T-cell (primary cell): ENCODE measurements around the gene KCNJ12. TPM values are rescaled to one million over a fixed set of nuclear protein-coding genes. Genes with fewer than 3 reads are reported as not detected.

Source experiments
- ATAC-seq, 4 experiments: fragments of 200-7000 bp in 3 of 4; fragments of 150-1000 bp in 1 of 4; cut with Tn5 transposase; replicated peaks in 1 of 4; 1 replicate in 3 of 4; 2 replicates in 1 of 4; pipeline ENCODE4 v1.10.0; 2021; ENCODE audit warnings: moderate library complexity in 3 of 4, mild to moderate bottlenecking in 2 of 4, moderate number of reproducible peaks in 1 of 4
- CTCF ChIA-PET, 2 donors: fragments of 300-600 bp; sonication (Branson Sonifier 250); formaldehyde crosslinking; loops; one replicate each; lab custom pipeline; 2022; ENCODE audit warnings: antibody characterized with exemption in 2 of 2; lab: Charles Lee
- POLR2A ChIA-PET, 2 donors: fragments of 300-600 bp; sonication (Branson Sonifier 250); formaldehyde crosslinking; loops; one replicate each; lab custom pipeline; 2022; ENCODE audit warnings: antibody characterized with exemption in 2 of 2; lab: Charles Lee
- DNase-seq, 35 experiments: peaks; one replicate each; pipeline versions ENCODE4 v3.0.0 to v3.0.0-alpha.2; 2013 to 2023
- H3K27ac ChIP-seq: one replicate; pipeline ENCODE4 v1.5.1; 2013; ENCODE audit warnings: low read length
- H3K27me3 ChIP-seq, 2 experiments: replicated peaks in 1 of 2; 1 replicate in 1 of 2; 2 replicates in 1 of 2; pipeline versions ENCODE4 v1.6.1 to v1.7.0; 2013; ENCODE audit warnings: low read length in 1 of 2, mixed read lengths in 1 of 2; ENCODE audit not compliant: control insufficient read depth in 2 of 2, insufficient read depth in 2 of 2; ENCODE audit errors: extremely low read depth in 1 of 2
- H3K36me3 ChIP-seq, 2 donors: 1 replicate in 1 of 2; 2 replicates in 1 of 2; pipeline versions ENCODE4 v1.6.1 to v1.7.0; 2013; ENCODE audit warnings: low read length in 1 of 2; ENCODE audit not compliant: control insufficient read depth in 2 of 2, insufficient read depth in 1 of 2; ENCODE audit errors: extremely low read depth in 1 of 2
- H3K4me1 ChIP-seq, 2 experiments: 1 replicate in 1 of 2; 2 replicates in 1 of 2; pipeline versions ENCODE4 v1.6.1 to v1.7.0; 2013; ENCODE audit warnings: low read length in 2 of 2, mixed read lengths in 1 of 2; ENCODE audit not compliant: insufficient read depth in 2 of 2, control insufficient read depth in 1 of 2; ENCODE audit errors: extremely low read depth in 1 of 2
- H3K4me3 ChIP-seq, 2 donors: 1 replicate in 1 of 2; 2 replicates in 1 of 2; pipeline versions ENCODE4 v1.5.1 to v1.7.0; 2013; ENCODE audit warnings: mild to moderate bottlenecking in 2 of 2, low read length in 1 of 2, moderate library complexity in 1 of 2; ENCODE audit not compliant: control insufficient read depth in 1 of 2; ENCODE audit errors: extremely low read depth in 1 of 2
- H3K9me3 ChIP-seq: 2 replicates; pipeline ENCODE4 v1.7.0; 2013
- H3K27ac Mint-ChIP-seq, 2 donors: one replicate each; pipeline ENCODE4 v1.8.0; 2020 to 2021; ENCODE audit warnings: mild to moderate bottlenecking in 2 of 2, mixed read lengths in 2 of 2
- H3K27me3 Mint-ChIP-seq, 2 donors: one replicate each; pipeline ENCODE4 v1.8.0; 2021 to 2022; ENCODE audit warnings: mixed read lengths in 2 of 2
- H3K36me3 Mint-ChIP-seq: one replicate; pipeline ENCODE4 v1.8.0; 2021; ENCODE audit warnings: mixed read lengths
- H3K4me1 Mint-ChIP-seq, 3 donors: one replicate each; pipeline ENCODE4 v1.8.0; 2020 to 2022; ENCODE audit warnings: mixed read lengths in 3 of 3, mild to moderate bottlenecking in 1 of 3
- H3K4me3 Mint-ChIP-seq, 3 donors: one replicate each; pipeline ENCODE4 v1.8.0; 2020 to 2022; ENCODE audit warnings: mild to moderate bottlenecking in 3 of 3, mixed read lengths in 3 of 3, moderate library complexity in 3 of 3
- H3K9me3 Mint-ChIP-seq, 3 donors: one replicate each; pipeline ENCODE4 v1.8.0; 2020 to 2022; ENCODE audit warnings: mixed read lengths in 3 of 3
- WGBS: methylation state at CpG from one replicate; pipeline ENCODE4 v1.1.5; 2013; ENCODE audit warnings: missing lambda C conversion rate; ENCODE audit not compliant: insufficient coverage; 5-methylcytosine and 5-hydroxymethylcytosine counted together
- total RNA-seq, 35 experiments: library from RNA in 6 of 35; stranded (reverse) in 6 of 35; fragments of 120-200 nt in 1 of 35; gene quantifications; one replicate each; pipeline versions ENCODE4 v1.2.1 to v1.2.4 and lab custom pipeline; 2013 to 2026

Gene KCNJ12
- total RNA-seq, 5 donors from 2014 or later (not counting 1 experiment from before 2014, with no cell fraction given) = 0.03 to 0.23 (median 0.10) TPM

DNA sequence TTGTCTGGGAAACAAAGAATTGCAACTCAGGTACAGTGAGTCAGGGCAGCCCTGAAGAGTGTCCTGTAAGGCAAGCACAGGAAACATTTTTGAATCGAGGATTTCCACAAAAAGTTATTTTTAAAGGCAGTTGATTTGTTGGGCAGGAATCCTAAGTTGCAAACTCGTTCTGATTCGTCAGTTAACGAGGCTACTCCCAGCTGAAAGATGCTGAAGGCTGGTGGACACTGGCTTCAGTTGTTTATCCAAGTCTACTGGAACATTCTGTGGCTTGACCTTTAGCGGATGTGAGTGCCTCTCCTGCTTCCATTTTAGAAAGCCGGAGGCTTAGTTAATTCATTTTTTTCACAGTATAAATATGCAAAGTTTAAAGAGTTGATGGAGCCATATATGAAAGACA, 84.2 kb downstream of the KCNJ12 start:
- DNase-seq (no peak), ATAC-seq (no peak)
- ChIA-PET CTCF (no interaction called here), POLR2A (no interaction called here)
- Histone ChIP-seq H3K36me3 (no peaks in the 10 kb centered on the region), H3K9me3 (no peaks in the 10 kb centered on the region), H3K27me3 (peaks cover 0 to 38% of the 10 kb centered on the region in 2 experiments), H3K4me1 (peaks cover 0 to 30% of the 10 kb centered on the region in 2 experiments), H3K27ac (no peak overlapping the region), H3K4me3 (no peak overlapping the region)
- Mint-ChIP-seq H3K27me3 (peaks cover 14 to 17% of the 10 kb centered on the region in 2 donors), H3K9me3 (no peaks in the 10 kb centered on the region), H3K36me3 (no peaks in the 10 kb centered on the region), H3K4me1 (peaks cover 26 to 30% (median 27%) of the 10 kb centered on the region in 3 donors), H3K4me3 (no peak overlapping the region), H3K27ac (no peak overlapping the region)
- WGBS = 71% methylated on average over 4 of the region's 6 CpGs

DNA sequence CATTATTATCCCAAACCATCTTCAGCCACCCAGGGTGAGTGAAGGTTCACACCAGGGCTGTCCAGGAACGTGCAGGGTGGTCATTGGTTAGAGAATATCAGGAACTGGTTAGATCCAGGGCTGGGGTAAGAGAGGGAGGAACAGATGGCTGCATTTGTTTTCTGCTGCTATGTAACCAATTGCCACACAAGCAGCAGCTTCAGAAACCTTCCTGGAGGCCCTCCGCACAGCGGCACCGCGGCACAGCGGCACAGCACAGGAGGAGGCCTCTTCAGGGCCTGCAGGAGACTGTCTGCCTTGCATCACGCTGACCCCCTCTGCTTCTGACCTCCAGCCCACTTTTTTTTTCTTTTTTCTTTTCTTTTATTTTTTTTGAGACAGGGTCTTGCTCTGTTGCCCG, 86.1 kb downstream of the KCNJ12 start:
- WGBS = 99% methylated on average over 5 of the region's 8 CpGs
- Mint-ChIP-seq H3K4me1 (peaks cover 18 to 22% (median 18%) of the 10 kb centered on the region in 3 donors), H3K4me3 (no peak overlapping the region), H3K27me3 (peaks cover 11 to 17% of the 10 kb centered on the region in 2 donors), H3K9me3 (no peaks in the 10 kb centered on the region), H3K36me3 (no peaks in the 10 kb centered on the region), H3K27ac (no peak overlapping the region)
- H3K27me3 ChIP-seq = peaks cover 0 to 30% of the 10 kb centered on the region in 2 experiments
- H3K27ac ChIP-seq = no peak overlapping the region
- H3K4me3 ChIP-seq = no peak overlapping the region
- H3K36me3 ChIP-seq = no peaks in the 10 kb centered on the region
- POLR2A ChIA-PET = no interaction called here
- DNase-seq (no peak), ATAC-seq (no peak)
- CTCF ChIA-PET = interaction anchor here in 1 of 2 donors (1.6 kb wide), 1 partner anchor 49 kb away, joined by 5 read pairs; no protein-coding TSS in a partner anchor
- no peaks in the 10 kb centered on the region for H3K9me3 ChIP-seq
- H3K4me1 ChIP-seq = peaks cover 0 to 25% of the 10 kb centered on the region in 2 experiments

DNA sequence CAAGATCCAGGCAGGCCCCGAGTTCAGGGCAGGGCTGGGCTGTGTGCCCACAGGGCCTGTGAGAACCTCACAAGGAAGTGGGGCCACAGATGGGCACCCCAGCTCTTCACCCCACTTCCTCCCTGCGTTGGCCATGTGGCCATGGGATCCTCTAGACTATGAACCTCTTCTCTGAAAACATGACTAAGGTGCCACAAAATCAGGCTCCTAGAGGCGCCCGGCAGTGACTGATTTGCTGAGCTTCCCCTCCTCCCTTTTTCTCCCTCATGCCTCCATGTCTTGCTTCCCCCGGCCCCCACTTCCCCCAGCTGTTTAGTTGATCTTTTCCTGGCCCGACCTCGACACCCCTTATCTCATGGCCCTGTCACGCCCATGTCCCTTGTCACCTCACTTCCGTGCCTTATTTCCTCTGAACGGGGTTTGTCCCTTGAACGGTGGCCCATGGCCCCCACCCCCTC, 87.1 kb downstream of the KCNJ12 start:
- 31% methylated on average over 11 of the region's 11 CpGs for WGBS
- H3K27ac Mint-ChIP-seq = peak overlapping the region in 1 of 2 donors; percentile 61
- H3K36me3 ChIP-seq = no peaks in the 10 kb centered on the region
- peaks cover 15 to 18% (median 15%) of the 10 kb centered on the region in 3 donors for H3K4me1 Mint-ChIP-seq
- peak overlapping the region in 1 of 2 donors; percentile 19 for H3K4me3 ChIP-seq
- DNase-seq (peak in 6 of 35 experiments; percentile 6 to 24 (median 16)), ATAC-seq (peak; percentile 29 to 59 (median 54))
- H3K27me3 ChIP-seq = peaks cover 0 to 25% of the 10 kb centered on the region in 2 experiments
- peaks cover 0 to 20% of the 10 kb centered on the region in 2 experiments for H3K4me1 ChIP-seq
- no peaks in the 10 kb centered on the region for H3K36me3 Mint-ChIP-seq
- ChIA-PET POLR2A (interaction anchor here in 1 of 2 donors (0.5 kb wide), 1 partner anchor 171 kb away, joined by 3 read pairs; no protein-coding TSS in a partner anchor), CTCF (no interaction called here)
- peaks cover 10 to 17% of the 10 kb centered on the region in 2 donors for H3K27me3 Mint-ChIP-seq
- no peak overlapping the region for H3K27ac ChIP-seq
- H3K9me3 ChIP-seq = no peaks in the 10 kb centered on the region
- no peaks in the 10 kb centered on the region for H3K9me3 Mint-ChIP-seq
- H3K4me3 Mint-ChIP-seq = peak overlapping the region in 1 of 3 donors; percentile 66

- Mint-ChIP-seq H3K27me3 (peaks cover 8 to 17% of the 10 kb centered on the region in 2 donors), H3K27ac (no peak overlapping the region), H3K36me3 (no peaks in the 10 kb centered on the region), H3K9me3 (no peaks in the 10 kb centered on the region), H3K4me3 (peak overlapping the region in 1 of 3 donors; percentile 66), H3K4me1 (peaks cover 15 to 18% (median 15%) of the 10 kb centered on the region in 3 donors)
- ChIA-PET CTCF (no interaction called here), POLR2A (interaction anchor here in 1 of 2 donors (0.5 kb wide), 1 partner anchor 171 kb away, joined by 3 read pairs; no protein-coding TSS in a partner anchor)
- Histone ChIP-seq H3K4me3 (peak overlapping the region in 1 of 2 donors; percentile 19), H3K36me3 (no peaks in the 10 kb centered on the region), H3K4me1 (peaks cover 0 to 20% of the 10 kb centered on the region in 2 experiments), H3K27ac (no peak overlapping the region), H3K27me3 (peaks cover 0 to 22% of the 10 kb centered on the region in 2 experiments), H3K9me3 (no peaks in the 10 kb centered on the region)
- WGBS = 30% methylated on average over 44 of the region's 48 CpGs
- ATAC-seq = peak in 2 of 4 experiments; percentile 16 to 36
- no peak for DNase-seq
Measured at GRCh38 chr17:21463779-21464407, 87.7 kb downstream of the KCNJ12 start.

DNA sequence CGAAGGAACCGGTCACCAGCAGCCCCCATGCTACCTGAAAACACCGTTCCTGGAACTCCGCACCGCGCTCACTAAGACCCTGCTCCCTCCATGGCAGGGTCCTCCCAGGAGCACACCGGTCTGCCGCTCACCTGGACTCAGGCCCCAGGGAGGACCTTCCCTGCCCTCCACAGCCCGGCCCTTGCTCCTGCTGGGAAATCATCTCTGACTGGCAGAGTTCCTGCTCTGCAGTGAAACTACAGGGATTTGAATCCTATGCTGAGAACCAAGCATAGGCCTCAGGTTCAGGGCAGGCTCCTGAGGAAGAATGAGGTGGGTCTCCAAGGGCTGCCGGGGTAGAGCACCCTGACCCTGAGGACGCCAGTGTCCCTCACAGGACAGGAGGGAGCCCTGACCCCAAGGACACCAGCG, 88.5 kb downstream of the KCNJ12 start:
- Histone ChIP-seq H3K9me3 (no peaks in the 10 kb centered on the region), H3K4me1 (peaks cover 0 to 20% of the 10 kb centered on the region in 2 experiments), H3K36me3 (no peaks in the 10 kb centered on the region), H3K27ac (no peak overlapping the region), H3K27me3 (peaks cover 0 to 22% of the 10 kb centered on the region in 2 experiments), H3K4me3 (no peak overlapping the region)
- WGBS = 81% methylated on average over 8 of the region's 12 CpGs
- Mint-ChIP-seq H3K4me3 (peak overlapping the region in 1 of 3 donors; percentile 66), H3K4me1 (peaks cover 15 to 18% (median 15%) of the 10 kb centered on the region in 3 donors), H3K27ac (no peak overlapping the region), H3K27me3 (peaks cover 8 to 17% of the 10 kb centered on the region in 2 donors), H3K36me3 (no peaks in the 10 kb centered on the region), H3K9me3 (no peaks in the 10 kb centered on the region)
- CTCF ChIA-PET = no interaction called here
- POLR2A ChIA-PET = no interaction called here
- no peak for ATAC-seq
- DNase-seq = no peak

- H3K4me1 ChIP-seq = peaks cover 0 to 20% of the 10 kb centered on the region in 2 experiments
- no peaks in the 10 kb centered on the region for H3K9me3 ChIP-seq
- H3K27me3 ChIP-seq = peaks cover 0 to 22% of the 10 kb centered on the region in 2 experiments
- no peak overlapping the region for H3K27ac ChIP-seq
- Mint-ChIP-seq H3K4me1 (peaks cover 15 to 18% (median 15%) of the 10 kb centered on the region in 3 donors), H3K27ac (no peak overlapping the region), H3K27me3 (peaks cover 8 to 17% of the 10 kb centered on the region in 2 donors), H3K4me3 (no peak overlapping the region), H3K36me3 (no peaks in the 10 kb centered on the region), H3K9me3 (no peaks in the 10 kb centered on the region)
- no peak overlapping the region for H3K4me3 ChIP-seq
- WGBS = 100% methylated on average over 3 of the region's 11 CpGs
- ATAC-seq (no peak), DNase-seq (no peak)
- POLR2A ChIA-PET = no interaction called here
- CTCF ChIA-PET = no interaction called here
- H3K36me3 ChIP-seq = no peaks in the 10 kb centered on the region
Measured at GRCh38 chr17:21466550-21466949, 90.4 kb downstream of the KCNJ12 start.
